HTR-8/SVneo (cell line): ENCODE results near the gene MAP1S.
"Not testable (repeated sequence)": the region's sequence is repeated elsewhere in the genome, so short reads cannot be mapped to it uniquely, and the experiment has no call there.

Source experiments
- DNase-seq: peaks from one replicate; pipeline ENCODE4 v3.0.0; 2011; ENCODE audit warnings: low spot score, mixed read lengths; ENCODE audit not compliant: insufficient read length
- FAIRE-seq: peaks from 2 replicates; lab custom pipeline; 2011; peaks lifted over from hg19 to GRCh38; lab: Jason Lieb, UNC

Gene MAP1S

GRCh38 chr19:17783721-17784120, 64.4 kb downstream of the MAP1S start:
- DNase-seq, FAIRE-seq: not testable (repeated sequence)
